ENCODE measurements around the gene GMIP. TPM values are rescaled to one million over a fixed set of nuclear protein-coding genes. Genes with fewer than 3 reads are reported as not detected.
A peak's percentile ranks its signal among the peaks of the same experiment; 100 is the strongest.

The GMIP gene
- total and polyA plus RNA-seq, 2 of the 13 experiments (the other 11 are each of a cell fraction or from before 2014, with no cell fraction given) = 1.5 to 1.8 TPM

GRCh38 chr19:19643158-19644053, at the start of gene GMIP (continued):
- TF ChIP-seq ZBTB40 (IDR thresholded peaks at IDR 0.05) = no peak
- no peak for TF ChIP-seq ZBTB40 (CRISPR knock-in tag; IDR thresholded peaks at IDR 0.05)
- no peak for TF ChIP-seq HNRNPK (IDR thresholded peaks at IDR 0.05; ENCODE audit: low read depth, low read length, poor library complexity, severe bottlenecking)
- no peak for TF ChIP-seq THYN1 (CRISPR knock-in tag; IDR thresholded peaks at IDR 0.05; ENCODE audit: borderline replicate concordance, low read depth)
- no peak for TF ChIP-seq ZBTB3 (CRISPR knock-in tag; IDR thresholded peaks at IDR 0.05; ENCODE audit: borderline replicate concordance, low read depth)
- no peak for TF ChIP-seq IKZF4 (CRISPR knock-in tag; IDR thresholded peaks at IDR 0.05; ENCODE audit: borderline replicate concordance, low read depth, not compliant biosample characterization)
- 0 out of 2 replicates have a peak, but pooled peaks have one; percentile 36 for TF ChIP-seq SPEN (CRISPR knock-in tag; IDR thresholded peaks at IDR 0.05; ENCODE audit: low read depth)
- no peak for TF ChIP-seq MAZ (IDR thresholded peaks at IDR 0.05; ENCODE audit: borderline replicate concordance, low read depth, low read length)
- TF ChIP-seq MAZ (CRISPR knock-in tag; IDR thresholded peaks at IDR 0.05; ENCODE audit: low read depth) = no peak
- no peak for TF ChIP-seq RELA (CRISPR knock-in tag; IDR thresholded peaks at IDR 0.05)
- peak; percentile 29 for TF ChIP-seq SRSF1 (optimal IDR thresholded peaks at IDR 0.05; ENCODE audit: low read depth, low read length)
- TF ChIP-seq ZNF570 (CRISPR knock-in tag; IDR thresholded peaks at IDR 0.05; ENCODE audit: borderline replicate concordance) = no peak
- 0 out of 2 replicates have a peak, but pooled peaks have one; percentile 35 for TF ChIP-seq ZBTB43 (CRISPR knock-in tag; conservative IDR thresholded peaks at IDR 0.05)
- TF ChIP-seq IRF1 (CRISPR knock-in tag; IDR thresholded peaks at IDR 0.05; ENCODE audit: low read depth) = no peak
- no peak for TF ChIP-seq RAD51 (IDR thresholded peaks at IDR 0.05; ENCODE audit: borderline replicate concordance)
- TF ChIP-seq REXO4 (CRISPR knock-in tag; IDR thresholded peaks at IDR 0.05; ENCODE audit: borderline replicate concordance) = no peak
- TF ChIP-seq AGO2 (optimal IDR thresholded peaks at IDR 0.05; ENCODE audit: low read depth, low read length) = peak; percentile 89

Measured in HepG2 (cell line).